ENCODE results near the gene MYNN.

DNA sequence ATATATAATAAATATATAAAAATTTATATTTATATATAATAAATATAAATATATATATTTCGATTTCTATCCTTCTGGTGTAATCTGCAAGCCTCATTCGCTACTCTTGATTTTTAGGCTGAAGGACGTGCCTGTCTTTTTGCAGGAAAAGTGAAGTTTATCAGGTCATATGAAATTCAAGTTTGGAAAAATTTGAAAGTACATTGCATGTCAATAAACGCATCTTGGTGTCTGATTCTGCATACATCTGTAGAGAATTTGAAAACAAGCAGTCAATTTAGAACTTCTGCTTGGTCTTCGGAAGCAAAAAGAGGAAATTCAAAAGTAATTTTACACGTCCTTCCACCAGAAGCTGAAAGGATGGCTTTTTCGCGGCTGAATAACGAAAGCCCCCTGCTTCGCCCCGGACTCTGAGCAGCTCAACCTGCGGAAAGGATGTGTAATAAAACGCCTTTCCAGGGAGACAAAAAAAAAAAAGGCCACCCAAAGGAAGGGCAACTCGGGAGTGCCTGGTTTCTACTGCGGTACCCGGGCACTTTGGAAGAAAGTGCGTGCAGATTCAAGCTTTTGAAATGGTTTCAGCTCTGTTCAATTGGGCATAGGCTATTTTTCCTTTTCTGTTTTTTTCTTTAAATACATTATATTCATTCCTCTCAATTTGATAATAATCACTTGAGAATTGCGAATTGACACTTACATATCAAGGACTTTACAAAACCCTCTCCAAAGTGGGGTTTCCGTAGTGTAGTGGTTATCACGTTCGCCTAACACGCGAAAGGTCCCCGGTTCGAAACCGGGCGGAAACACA is 1.5 kb upstream of the MYNN start:
- TF ChIP-seq ZFP41 (tag by site-specific recombination; IDR thresholded peaks at IDR 0.05; ENCODE audit: borderline replicate concordance), result no peak
- TF ChIP-seq, protein P1, sequence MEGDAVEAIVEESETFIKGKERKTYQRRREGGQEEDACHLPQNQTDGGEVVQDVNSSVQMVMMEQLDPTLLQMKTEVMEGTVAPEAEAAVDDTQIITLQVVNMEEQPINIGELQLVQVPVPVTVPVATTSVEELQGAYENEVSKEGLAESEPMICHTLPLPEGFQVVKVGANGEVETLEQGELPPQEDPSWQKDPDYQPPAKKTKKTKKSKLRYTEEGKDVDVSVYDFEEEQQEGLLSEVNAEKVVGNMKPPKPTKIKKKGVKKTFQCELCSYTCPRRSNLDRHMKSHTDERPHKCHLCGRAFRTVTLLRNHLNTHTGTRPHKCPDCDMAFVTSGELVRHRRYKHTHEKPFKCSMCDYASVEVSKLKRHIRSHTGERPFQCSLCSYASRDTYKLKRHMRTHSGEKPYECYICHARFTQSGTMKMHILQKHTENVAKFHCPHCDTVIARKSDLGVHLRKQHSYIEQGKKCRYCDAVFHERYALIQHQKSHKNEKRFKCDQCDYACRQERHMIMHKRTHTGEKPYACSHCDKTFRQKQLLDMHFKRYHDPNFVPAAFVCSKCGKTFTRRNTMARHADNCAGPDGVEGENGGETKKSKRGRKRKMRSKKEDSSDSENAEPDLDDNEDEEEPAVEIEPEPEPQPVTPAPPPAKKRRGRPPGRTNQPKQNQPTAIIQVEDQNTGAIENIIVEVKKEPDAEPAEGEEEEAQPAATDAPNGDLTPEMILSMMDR (tag by site-specific recombination; IDR thresholded peaks at IDR 0.05), result no peak
- TF ChIP-seq, protein P2, sequence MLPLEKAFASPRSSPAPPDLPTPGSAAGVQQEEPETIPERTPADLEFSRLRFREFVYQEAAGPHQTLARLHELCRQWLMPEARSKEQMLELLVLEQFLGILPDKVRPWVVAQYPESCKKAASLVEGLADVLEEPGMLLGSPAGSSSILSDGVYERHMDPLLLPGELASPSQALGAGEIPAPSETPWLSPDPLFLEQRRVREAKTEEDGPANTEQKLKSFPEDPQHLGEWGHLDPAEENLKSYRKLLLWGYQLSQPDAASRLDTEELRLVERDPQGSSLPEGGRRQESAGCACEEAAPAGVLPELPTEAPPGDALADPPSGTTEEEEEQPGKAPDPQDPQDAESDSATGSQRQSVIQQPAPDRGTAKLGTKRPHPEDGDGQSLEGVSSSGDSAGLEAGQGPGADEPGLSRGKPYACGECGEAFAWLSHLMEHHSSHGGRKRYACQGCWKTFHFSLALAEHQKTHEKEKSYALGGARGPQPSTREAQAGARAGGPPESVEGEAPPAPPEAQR (tag by site-specific recombination; IDR thresholded peaks at IDR 0.05), result no peak
